AG04449 (cell line): Measurements from ENCODE around the gene AMPH.
A peak's percentile ranks its signal among the peaks of the same experiment; 100 is the strongest.

Experiments
- CTCF ChIA-PET: fragments of 350-600 bp; formaldehyde crosslinking; extraction: SDS; loops from one replicate; lab custom pipeline; 2021; ENCODE audit warnings: antibody characterized with exemption; lab: Yijun Ruan, JAX
- POLR2A ChIA-PET: fragments of 400-600, 350-600 bp; formaldehyde crosslinking; extraction: SDS; loops from one replicate; lab custom pipeline; 2020; ENCODE audit warnings: antibody characterized with exemption, inconsistent platforms; lab: Yijun Ruan, JAX
- DNase-seq: peaks from one replicate; pipeline ENCODE4 v3.0.0-alpha.2; 2010; ENCODE audit warnings: low read depth, low spot score
- H3K4me3 ChIP-seq: 2 replicates; pipeline ENCODE4 v1.5.1; 2011; ENCODE audit warnings: low read depth, mild to moderate bottlenecking, control low read depth, low read length
- TF ChIP-seq, protein P1 (sequence below): IDR thresholded peaks from one replicate; pipeline ENCODE4 v1.5.1; 2011; ENCODE audit warnings: mild to moderate bottlenecking, moderate library complexity, low read length, control low read depth, inconsistent platforms; ENCODE audit not compliant: insufficient read depth; ENCODE audit errors: missing control alignments

Gene AMPH

DNA sequence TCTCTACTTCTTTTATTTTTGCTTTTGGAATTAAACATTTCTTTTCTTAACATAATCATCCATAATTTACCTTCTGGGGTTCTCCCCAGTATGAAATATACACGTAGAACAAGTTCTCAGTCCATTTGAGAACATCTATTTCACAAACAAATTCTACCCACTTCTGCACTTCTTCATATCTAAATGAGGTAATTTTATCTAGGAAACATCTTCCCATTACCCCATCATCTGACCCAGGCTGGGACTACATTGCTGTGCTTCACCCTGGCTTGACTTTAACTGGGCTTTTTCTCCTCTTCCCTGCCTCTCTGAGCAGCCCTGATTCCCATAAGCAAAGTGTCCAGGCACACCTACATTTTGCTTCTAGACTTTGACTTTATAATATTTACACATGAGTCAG lies 43.3 kb upstream of the AMPH start:
- POLR2A ChIA-PET = no interaction called here

DNA sequence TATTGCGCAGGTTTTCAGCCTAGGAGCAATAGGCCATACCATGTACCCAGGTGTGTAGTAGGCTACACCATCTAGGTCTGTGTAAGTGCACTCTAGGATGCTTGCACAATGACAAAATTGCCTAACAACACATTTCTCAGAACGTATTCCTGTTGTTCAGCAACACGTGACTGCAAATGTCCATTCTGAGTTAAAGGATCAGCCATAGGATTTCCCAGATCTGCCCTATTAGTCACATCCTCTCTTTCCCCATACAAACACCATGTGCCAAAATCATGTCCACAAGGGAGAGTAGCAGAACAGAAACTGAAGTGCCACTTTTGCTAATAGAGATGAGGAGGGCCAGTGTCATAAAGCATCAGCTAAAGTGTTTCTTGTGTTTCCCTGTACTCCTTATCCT lies 42.6 kb upstream of the AMPH start:
- H3K4me3 ChIP-seq = no peak overlapping the region
- TF ChIP-seq, protein P1, sequence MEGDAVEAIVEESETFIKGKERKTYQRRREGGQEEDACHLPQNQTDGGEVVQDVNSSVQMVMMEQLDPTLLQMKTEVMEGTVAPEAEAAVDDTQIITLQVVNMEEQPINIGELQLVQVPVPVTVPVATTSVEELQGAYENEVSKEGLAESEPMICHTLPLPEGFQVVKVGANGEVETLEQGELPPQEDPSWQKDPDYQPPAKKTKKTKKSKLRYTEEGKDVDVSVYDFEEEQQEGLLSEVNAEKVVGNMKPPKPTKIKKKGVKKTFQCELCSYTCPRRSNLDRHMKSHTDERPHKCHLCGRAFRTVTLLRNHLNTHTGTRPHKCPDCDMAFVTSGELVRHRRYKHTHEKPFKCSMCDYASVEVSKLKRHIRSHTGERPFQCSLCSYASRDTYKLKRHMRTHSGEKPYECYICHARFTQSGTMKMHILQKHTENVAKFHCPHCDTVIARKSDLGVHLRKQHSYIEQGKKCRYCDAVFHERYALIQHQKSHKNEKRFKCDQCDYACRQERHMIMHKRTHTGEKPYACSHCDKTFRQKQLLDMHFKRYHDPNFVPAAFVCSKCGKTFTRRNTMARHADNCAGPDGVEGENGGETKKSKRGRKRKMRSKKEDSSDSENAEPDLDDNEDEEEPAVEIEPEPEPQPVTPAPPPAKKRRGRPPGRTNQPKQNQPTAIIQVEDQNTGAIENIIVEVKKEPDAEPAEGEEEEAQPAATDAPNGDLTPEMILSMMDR = no peak
- CTCF ChIA-PET = interaction anchor here (0.6 to 1.0 kb wide), 2 partner anchors 116 to 222 kb away, joined by 3 read pairs; no protein-coding TSS in a partner anchor
- POLR2A ChIA-PET = no interaction called here
- peak; percentile 24 for DNase-seq

More for the DNA sequence above, 43.3 kb upstream of the AMPH start:
- CTCF ChIA-PET = interaction anchor here (1.0 to 1.3 kb wide), 2 partner anchors 14 to 222 kb away, joined by 3 read pairs; no protein-coding TSS in a partner anchor
- DNase-seq = no peak
- TF ChIP-seq, protein P1 = no peak
- H3K4me3 ChIP-seq = no peak overlapping the region

DNA sequence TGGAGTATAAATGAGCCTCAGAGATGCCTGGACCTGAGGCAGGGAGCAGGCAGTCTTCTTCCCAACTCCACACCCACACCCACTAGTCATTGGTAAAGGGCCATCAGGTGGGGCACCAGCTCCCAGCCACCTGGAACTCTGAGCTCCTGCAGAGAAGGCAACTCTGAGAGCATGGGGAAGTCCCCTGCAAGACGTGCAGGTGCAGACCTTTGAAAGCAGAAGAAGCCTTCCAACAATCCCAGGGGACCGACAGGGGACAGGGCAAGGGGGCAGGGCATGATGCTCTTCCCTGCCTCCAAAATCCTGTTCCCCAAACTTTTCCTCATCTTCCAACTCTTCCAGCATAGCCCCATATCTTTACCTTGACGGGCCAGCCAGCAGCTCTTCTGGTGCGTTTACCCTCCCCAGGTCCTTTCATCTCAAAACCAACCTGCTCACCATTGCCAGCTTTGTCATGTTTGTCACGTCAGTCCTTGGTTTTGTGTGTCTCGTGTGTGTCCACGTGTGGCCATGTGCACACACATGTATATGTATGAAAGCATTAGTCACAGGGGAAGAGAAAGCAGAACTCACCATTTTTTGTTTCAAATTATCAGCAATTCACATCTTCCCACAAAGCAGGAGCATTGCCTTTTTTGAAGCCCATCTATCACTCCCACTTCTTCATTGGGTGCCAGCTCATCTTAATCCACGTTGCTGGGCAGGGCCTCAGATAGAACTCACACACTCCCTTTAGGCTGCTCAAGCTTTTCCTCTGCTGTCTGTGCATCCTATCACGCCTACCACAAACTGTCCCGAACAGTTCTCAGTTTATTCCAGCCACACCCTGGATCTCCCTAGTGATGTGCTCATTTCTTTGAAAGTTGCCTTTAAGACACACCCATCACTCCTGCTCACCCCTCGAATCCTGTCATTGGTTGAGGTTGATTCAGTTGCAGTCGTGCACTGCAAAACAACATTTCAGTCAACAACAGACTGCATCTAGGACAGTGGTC lies 41.0 kb upstream of the AMPH start:
- ChIA-PET CTCF (interaction anchor here (1.5 to 1.8 kb wide), 2 partner anchors 11 to 13 kb away, joined by 5 to 8 read pairs; no protein-coding TSS in a partner anchor), POLR2A (no interaction called here)
- TF ChIP-seq, protein P1 = no peak
- no peak for DNase-seq
- no peak overlapping the region for H3K4me3 ChIP-seq

DNA sequence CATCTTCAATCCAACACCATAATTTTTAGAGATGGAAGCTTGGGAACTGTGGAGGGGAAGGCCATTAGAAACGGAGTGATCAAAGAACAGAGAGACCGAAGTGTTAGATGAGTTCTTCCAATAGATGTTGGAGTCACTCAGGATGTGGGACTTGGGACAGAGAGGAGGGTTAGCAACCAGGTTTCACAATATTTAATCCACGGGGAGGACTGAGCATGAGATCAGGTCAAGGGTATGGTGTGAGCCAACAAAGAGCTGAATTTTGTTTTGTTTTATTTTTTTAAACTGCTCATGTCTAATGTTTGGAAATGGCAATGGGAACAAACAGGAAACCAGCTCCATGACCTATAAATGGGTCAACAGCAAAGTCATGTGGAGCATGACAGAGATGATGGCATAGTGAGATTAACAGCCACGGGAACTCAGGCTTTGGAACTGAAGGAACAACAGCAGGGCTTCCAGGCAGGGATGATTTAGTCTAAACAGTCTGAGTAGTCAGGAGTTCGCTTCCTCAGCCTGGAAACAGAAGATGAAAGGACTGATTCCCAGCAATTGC lies 38.9 kb upstream of the AMPH start:
- CTCF ChIA-PET = interaction anchor here (0.5 to 3.9 kb wide), 3 partner anchors 10 to 567 kb away, joined by 3 to 28 read pairs (median 3); no protein-coding TSS in a partner anchor
- POLR2A ChIA-PET = no interaction called here
- no peak overlapping the region for H3K4me3 ChIP-seq
- no peak for DNase-seq
- TF ChIP-seq, protein P1 = no peak

DNA sequence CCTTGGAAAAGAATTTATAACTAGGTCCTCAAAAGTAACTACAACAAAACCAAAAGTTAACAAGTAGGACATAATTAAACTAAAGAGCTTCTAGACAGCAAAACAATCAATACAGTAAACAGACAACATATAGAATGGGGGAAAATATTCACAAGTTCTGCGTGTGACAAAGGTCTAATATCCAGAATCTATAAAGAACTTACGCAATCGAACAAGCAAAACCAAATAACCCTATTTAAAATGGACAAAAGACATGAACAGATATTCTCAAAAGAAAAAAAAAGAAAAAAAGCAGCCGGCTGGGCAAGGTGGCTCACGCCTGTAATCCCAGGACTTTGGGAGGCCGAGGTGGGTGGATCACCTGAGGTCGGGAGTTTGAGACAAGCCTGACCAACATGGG lies 33.8 kb upstream of the AMPH start:
- CTCF ChIA-PET = interaction anchor here (1.1 kb wide), 1 partner anchor 268 kb away, joined by 3 read pairs; no protein-coding TSS in a partner anchor
- POLR2A ChIA-PET = no interaction called here
- no peak for DNase-seq

More for the DNA sequence above, 33.8 kb upstream of the AMPH start:
- no peak overlapping the region for H3K4me3 ChIP-seq
- TF ChIP-seq, protein P1 = no peak
